HepG2 (cell line): ENCODE data around the gene KIAA1958. TPM values are rescaled to one million over a fixed set of nuclear protein-coding genes. Genes with fewer than 3 reads are reported as not detected.
A peak's percentile ranks its signal among the peaks of the same experiment; 100 is the strongest.

Source experiments
- ATAC-seq: fragments of 200-7000 bp; cut with Tn5 transposase; 3 replicates; pipeline ENCODE4 v1.9.1; 2020; ENCODE audit warnings: mild to moderate bottlenecking, moderate library complexity
- BruUV-seq: library from RNA; stranded (reverse); fragments of 400-500 nt; replicated peaks from 2 replicates; lab custom pipeline; 2021; lab: Mats Ljungman, UMichigan
- CTCF ChIA-PET: fragments of 300-600 bp; formaldehyde crosslinking; extraction: SDS; loops from one replicate; lab custom pipeline; 2021; ENCODE audit warnings: low total read pairs, inconsistent platforms, low intra/inter-chr PET ratio; lab: Yijun Ruan, JAX
- POLR2A ChIA-PET: fragments of 350-600 bp; sonication (Branson Sonifier 250); formaldehyde crosslinking; loops from one replicate; lab custom pipeline; 2020; ENCODE audit warnings: antibody characterized with exemption, inconsistent platforms; lab: Yijun Ruan, JAX
- DNase-seq: peaks from one replicate; pipeline ENCODE4 v3.0.0-alpha.2; 2015; ENCODE audit warnings: low spot score
- FAIRE-seq: peaks from 3 replicates; lab custom pipeline; 2011; peaks lifted over from hg19 to GRCh38; lab: Jason Lieb, UNC
- H2AFZ ChIP-seq: one replicate; pipeline ENCODE4 v1.6.1; 2011; ENCODE audit warnings: low read length, inconsistent platforms
- H3K27ac ChIP-seq: fragments of 300-600 bp; 3 replicates; pipeline ENCODE4 v1.8.0; 2011; ENCODE audit warnings: mixed run types, mild to moderate bottlenecking, mixed read lengths, low read length, inconsistent platforms; ENCODE audit not compliant: insufficient read depth; ENCODE audit errors: extremely low read length
- H3K27me3 ChIP-seq, 2 experiments: fragments of 200-600 bp in 1 of 2; 2 replicates in 1 of 2; 3 replicates in 1 of 2; pipeline versions ENCODE4 v1.6.0 to v1.8.0; 2011; ENCODE audit warnings: low read length in 2 of 2, mild to moderate bottlenecking in 2 of 2, moderate library complexity in 2 of 2, inconsistent platforms in 1 of 2; ENCODE audit not compliant: insufficient read depth in 2 of 2, control insufficient read depth in 1 of 2
- H3K36me3 ChIP-seq, 2 experiments: fragments of 200-600 bp in 1 of 2; replicated peaks in 1 of 2; 2 replicates in 1 of 2; 3 replicates in 1 of 2; pipeline versions ENCODE4 v1.5.1 to v1.8.0; 2011; ENCODE audit warnings: low read length in 2 of 2, inconsistent platforms in 1 of 2; ENCODE audit not compliant: insufficient read depth in 2 of 2, control insufficient read depth in 1 of 2
- H3K4me1 ChIP-seq: 2 replicates; pipeline ENCODE4 v1.5.1; 2012; ENCODE audit warnings: low read length, inconsistent platforms; ENCODE audit not compliant: insufficient read depth
- H3K4me2 ChIP-seq: 2 replicates; pipeline ENCODE4 v1.6.0; 2011; ENCODE audit warnings: low read depth, low read length, inconsistent platforms
- H3K4me3 ChIP-seq, 3 experiments: fragments of 200-600 bp in 1 of 3; sonication (generic), shearing (Covaris generic) in 1 of 3; replicated peaks in 1 of 3; 2 replicates each; pipeline ENCODE4 v1.5.1; 2011 to 2016; ENCODE audit warnings: low read length in 3 of 3, inconsistent platforms in 2 of 3, low read depth in 2 of 3, mild to moderate bottlenecking in 2 of 3, control low read depth in 1 of 3, mixed read lengths in 1 of 3; ENCODE audit not compliant: insufficient read depth in 1 of 3
- H3K79me2 ChIP-seq: one replicate; pipeline ENCODE4 v1.6.1; 2011; ENCODE audit warnings: low read length, inconsistent platforms; ENCODE audit not compliant: insufficient read depth
- H3K9ac ChIP-seq: 2 replicates; pipeline ENCODE4 v1.6.0; 2011; ENCODE audit warnings: mild to moderate bottlenecking, low read depth, low read length, inconsistent platforms; ENCODE audit not compliant: insufficient read depth
- H3K9me3 ChIP-seq: 2 replicates; pipeline ENCODE4 v1.5.1; 2012; ENCODE audit warnings: mild to moderate bottlenecking, low read length
- H4K20me1 ChIP-seq: 2 replicates; pipeline ENCODE4 v1.6.0; 2011; ENCODE audit warnings: inconsistent platforms, mild to moderate bottlenecking, low read length, moderate library complexity; ENCODE audit not compliant: insufficient read depth
- CTCF ChIP-seq: sonication (generic); formaldehyde crosslinking; IDR thresholded peaks from 2 replicates; pipeline ENCODE4 v1.5.0; 2020; ENCODE audit warnings: mild to moderate bottlenecking, missing genetic modification reagents, moderate library complexity
- HMGXB3 ChIP-seq: sonication (generic); formaldehyde crosslinking; IDR thresholded peaks from 2 replicates; pipeline ENCODE4 v1.4.0; 2020; ENCODE audit warnings: missing genetic modification reagents, borderline replicate concordance
- HNF4G ChIP-seq, 2 experiments: sonication (generic) in 1 of 2; formaldehyde crosslinking in 1 of 2; IDR thresholded peaks; 2 replicates each; pipeline versions ENCODE4 v1.4.0 to v1.6.1; 2011 to 2020; ENCODE audit warnings: borderline replicate concordance in 2 of 2, low read depth in 2 of 2, mild to moderate bottlenecking in 2 of 2, low read length in 1 of 2, missing genetic modification reagents in 1 of 2, moderate library complexity in 1 of 2
- MAX ChIP-seq: IDR thresholded peaks from 2 replicates; pipeline ENCODE4 v1.6.1; 2012; ENCODE audit warnings: inconsistent platforms
- SMC3 ChIP-seq: IDR thresholded peaks from 2 replicates; pipeline ENCODE4 v1.6.1; 2011; ENCODE audit warnings: low read length, improper control_type of control experiment
- SNAPC5 ChIP-seq: sonication (generic); formaldehyde crosslinking; IDR thresholded peaks from 2 replicates; pipeline ENCODE4 v1.8.1; 2023; ENCODE audit warnings: mild to moderate bottlenecking, missing genetic modification reagents, borderline replicate concordance
- ZBTB25 ChIP-seq: IDR thresholded peaks from 2 replicates; pipeline ENCODE4 v1.6.1; 2018; ENCODE audit warnings: missing genetic modification reagents
- ZBTB8A ChIP-seq: sonication (generic); formaldehyde crosslinking; IDR thresholded peaks from 2 replicates; pipeline ENCODE4 v1.4.0; 2020; ENCODE audit warnings: mild to moderate bottlenecking, low read depth, missing genetic modification reagents, borderline replicate concordance
- ZFP37 ChIP-seq: sonication (generic); formaldehyde crosslinking; IDR thresholded peaks from 2 replicates; pipeline ENCODE4 v1.4.0; 2020; ENCODE audit warnings: missing genetic modification reagents, borderline replicate concordance
- ZNF20 ChIP-seq: sonication (generic); formaldehyde crosslinking; IDR thresholded peaks from 2 replicates; pipeline ENCODE4 v1.4.0; 2020; ENCODE audit warnings: mild to moderate bottlenecking, moderate library complexity, missing genetic modification reagents
- ZNF558 ChIP-seq: sonication (generic); formaldehyde crosslinking; IDR thresholded peaks from 2 replicates; pipeline ENCODE4 v1.9.0; 2022; ENCODE audit warnings: mild to moderate bottlenecking, missing genetic modification reagents, borderline replicate concordance
- ZNF678 ChIP-seq: sonication (generic); formaldehyde crosslinking; IDR thresholded peaks from 2 replicates; pipeline ENCODE4 v1.4.0; 2020; ENCODE audit warnings: mild to moderate bottlenecking, missing genetic modification reagents
- WGBS: methylation state at CpG from one replicate; pipeline ENCODE4 v1.1.6; 2017; ENCODE audit warnings: low lambda C conversion rate; 5-methylcytosine and 5-hydroxymethylcytosine counted together
- in situ Hi-C: cut with HindIII; loops from 2 replicates; pipeline ENCODE4 v1.10.0; 2017; ENCODE audit warnings: low pct_unique_long_range_greater_than_20kb; ENCODE audit not compliant: extremely low pct_ligation_motif_present
- intact Hi-C: fragments of 100-400 bp; cut with micrococcal nuclease; formaldehyde crosslinking; loops from one replicate; pipeline ENCODE4 v1.10.0; 2022; ENCODE audit not compliant: unreplicated experiment
- polyA plus RNA-seq, 8 experiments: library from polyadenylated mRNA; depleted of rRNA in 3 of 8; stranded (reverse) in 7 of 8; unstranded in 1 of 8; fragments of >200 nt; fragmentation: Illumina TruSeq in 4 of 8; extraction: Trizol in 4 of 8; gene quantifications; 2 replicates each; pipeline versions ENCODE4 v1.2.1 to v1.2.3, GENCODE V29; 2011 to 2016; ENCODE audit warnings: low read depth in 4 of 8, missing spikeins in 1 of 8, mixed read lengths in 1 of 8; ENCODE audit not compliant: insufficient read depth in 1 of 8
- total RNA-seq, 5 experiments: library from RNA; depleted of rRNA; stranded (reverse); fragments of >200 nt; fragmentation: Illumina TruSeq; extraction: Trizol; gene quantifications; 2 replicates each; pipeline ENCODE4 v1.2.3, GENCODE V29; 2016; ENCODE audit warnings: low read depth in 1 of 5

KIAA1958 gene
- total and polyA plus RNA-seq, 2 of the 13 experiments (the other 11 are each of a cell fraction or from before 2014, with no cell fraction given), result 8.5 to 10.3 TPM

- Histone ChIP-seq H3K4me3 (no peak overlapping the region), H3K27me3 (no peaks in the 10 kb centered on the region), H3K9ac (no peak overlapping the region), H2AFZ (no peak overlapping the region), H3K79me2 (peaks cover 29% of the 10 kb centered on the region), H3K36me3 (peaks cover 3 to 9% of the 10 kb centered on the region in 2 experiments; a peak in 3 of 5 replicates), H3K27ac (no peak overlapping the region), H3K9me3 (no peaks in the 10 kb centered on the region), H3K4me1 (peaks cover 8% of the 10 kb centered on the region), H3K4me2 (no peak overlapping the region), H4K20me1 (no peaks in the 10 kb centered on the region; the same call in 1 of the 2 replicates)
- ChIA-PET CTCF (interaction anchor here (1.4 to 1.7 kb wide), 2 partner anchors 81 to 268 kb away, joined by 4 to 5 read pairs; no protein-coding TSS in a partner anchor), POLR2A (no interaction called here)
- intact Hi-C loops, result loop anchor here (5.0 to 10.0 kb wide), 2 partner anchors 269 to 326 kb away; partner anchors contain the start of gene HSDL2
- ATAC-seq (no peak; the same call in 2 of the 3 replicates), FAIRE-seq (no peak), DNase-seq (peak; percentile 44)
- 77% methylated on average over 7 of the region's 7 CpGs for WGBS
- in situ Hi-C loops, result loop anchor here (25.0 kb wide), 2 partner anchors 224 to 624 kb away; partner anchors contain the start of gene KIAA1958
- BruUV-seq, result no TSS peak
- TF ChIP-seq ZNF558 (CRISPR knock-in tag) (no peak), ZBTB8A (CRISPR knock-in tag) (no peak), ZFP37 (CRISPR knock-in tag) (no peak), SNAPC5 (CRISPR knock-in tag) (no peak), HNF4G (IDR thresholded peaks at IDR 0.05; ENCODE audit: borderline replicate concordance, low read depth, low read length) (no peak), HNF4G (CRISPR knock-in tag; IDR thresholded peaks at IDR 0.05; ENCODE audit: borderline replicate concordance, low read depth) (no peak), ZBTB25 (CRISPR knock-in tag) (0 out of 2 replicates have a peak, but pooled peaks have one; percentile 29), ZNF20 (CRISPR knock-in tag) (no peak), CTCF (CRISPR knock-in tag) (peak; percentile 54), HMGXB3 (CRISPR knock-in tag) (no peak), SMC3 (peak; percentile 53), ZNF678 (CRISPR knock-in tag) (no peak), MAX (no peak)
Measured at GRCh38 chr9:112711050-112711689, 224.5 kb downstream of the KIAA1958 start.
